UCSD-AML1 (cell line): ENCODE data around the gene PUS1.
"Not testable (repeated sequence)": the region's sequence is repeated elsewhere in the genome, so short reads cannot be mapped to it uniquely, and the experiment has no call there.

Source experiments
- DNase-seq: peaks from one replicate; lab custom pipeline; 2025; ENCODE audit not compliant: unreplicated experiment; lab: John Stamatoyannopoulos, UW

PUS1 gene

GRCh38 chr12:131934535-131934934, 5.5 kb downstream of the PUS1 start:
- no peak for DNase-seq

GRCh38 chr12:131938082-131938481, 9.0 kb downstream of the PUS1 start:
- no peak for DNase-seq

GRCh38 chr12:131939007-131939406, 9.9 kb downstream of the PUS1 start:
- no peak for DNase-seq

- no peak for DNase-seq
These were observed 11.1 kb downstream of the PUS1 start for GRCh38 chr12:131940141-131940547.

DNA sequence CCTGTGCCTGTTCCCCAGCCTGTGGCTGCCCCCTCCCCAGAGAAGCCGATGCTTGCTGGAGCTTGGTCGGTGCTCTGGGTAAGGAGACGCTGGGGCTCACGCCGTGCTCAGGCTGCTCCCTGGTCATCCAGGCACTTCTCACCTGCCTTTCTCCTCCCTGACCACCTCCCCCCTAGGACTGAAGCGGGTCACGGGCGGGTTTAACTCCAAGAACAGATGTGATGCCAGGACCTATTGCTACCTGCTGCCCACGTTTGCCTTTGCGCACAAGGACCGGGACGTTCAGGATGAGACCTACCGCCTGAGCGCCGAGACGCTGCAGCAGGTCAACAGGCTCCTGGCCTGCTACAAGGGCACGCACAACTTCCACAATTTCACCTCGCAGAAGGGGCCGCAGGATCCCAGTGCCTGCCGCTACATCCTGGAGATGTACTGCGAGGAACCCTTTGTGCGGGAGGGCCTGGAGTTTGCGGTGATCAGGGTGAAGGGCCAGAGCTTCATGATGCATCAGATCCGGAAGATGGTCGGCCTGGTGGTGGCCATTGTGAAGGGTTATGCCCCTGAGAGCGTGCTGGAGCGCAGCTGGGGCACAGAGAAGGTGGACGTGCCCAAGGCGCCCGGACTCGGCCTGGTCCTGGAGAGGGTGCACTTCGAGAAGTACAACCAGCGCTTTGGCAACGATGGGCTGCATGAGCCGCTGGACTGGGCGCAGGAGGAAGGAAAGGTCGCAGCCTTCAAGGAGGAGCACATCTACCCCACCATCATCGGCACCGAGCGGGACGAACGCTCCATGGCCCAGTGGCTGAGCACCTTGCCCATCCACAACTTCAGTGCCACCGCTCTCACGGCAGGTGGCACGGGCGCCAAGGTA, 12.3 kb downstream of the PUS1 start:
- no peak for DNase-seq

DNA sequence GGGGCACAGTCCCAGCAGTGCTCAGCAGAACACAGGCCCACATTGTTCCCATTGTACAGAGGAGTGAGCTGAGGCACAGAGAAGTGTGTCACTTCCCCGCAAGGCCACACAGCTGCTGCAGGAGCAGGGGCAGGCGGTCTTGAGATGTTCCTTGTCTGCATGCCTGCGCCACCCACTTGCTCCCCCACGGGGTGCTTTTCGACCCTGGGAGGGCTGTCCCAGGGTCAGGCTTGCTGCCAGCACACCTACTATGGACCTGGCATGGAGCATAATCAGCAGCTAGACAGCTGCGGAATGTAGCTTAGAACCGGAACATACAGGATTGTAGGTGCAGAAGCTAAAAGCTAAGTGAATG, 12.9 kb downstream of the PUS1 start:
- DNase-seq = no peak

- no peak for DNase-seq
These were observed 13.6 kb downstream of the PUS1 start for GRCh38 chr12:131942671-131943070.

- DNase-seq = no peak
These were observed 14.3 kb downstream of the PUS1 start for GRCh38 chr12:131943389-131943788.

GRCh38 chr12:131943876-131944275, 14.8 kb downstream of the PUS1 start:
- DNase-seq = no peak

GRCh38 chr12:131944601-131945251, 15.7 kb downstream of the PUS1 start:
- DNase-seq = no peak

DNA sequence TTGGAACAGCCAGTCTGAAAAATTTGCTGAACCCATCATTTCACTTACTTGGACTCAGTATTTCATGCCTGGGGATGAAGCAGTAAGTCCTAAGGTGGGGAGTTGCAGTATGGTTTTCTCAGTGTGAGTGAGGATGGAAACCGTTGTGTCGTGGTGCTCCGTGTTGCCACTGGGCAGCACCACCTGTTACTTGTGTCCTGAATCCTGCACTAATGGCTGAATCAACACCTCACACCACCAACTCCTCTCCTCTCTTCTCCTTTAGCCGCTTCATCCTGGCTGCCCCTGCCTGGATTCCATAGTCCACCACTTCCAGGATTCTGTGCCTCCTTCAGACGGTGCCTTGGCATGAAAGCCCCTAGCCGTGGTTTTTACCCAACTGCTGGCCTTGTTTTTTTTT, 17.7 kb downstream of the PUS1 start:
- no peak for DNase-seq

- DNase-seq = no peak
These were observed 18.5 kb downstream of the PUS1 start for GRCh38 chr12:131947482-131948027.

DNA sequence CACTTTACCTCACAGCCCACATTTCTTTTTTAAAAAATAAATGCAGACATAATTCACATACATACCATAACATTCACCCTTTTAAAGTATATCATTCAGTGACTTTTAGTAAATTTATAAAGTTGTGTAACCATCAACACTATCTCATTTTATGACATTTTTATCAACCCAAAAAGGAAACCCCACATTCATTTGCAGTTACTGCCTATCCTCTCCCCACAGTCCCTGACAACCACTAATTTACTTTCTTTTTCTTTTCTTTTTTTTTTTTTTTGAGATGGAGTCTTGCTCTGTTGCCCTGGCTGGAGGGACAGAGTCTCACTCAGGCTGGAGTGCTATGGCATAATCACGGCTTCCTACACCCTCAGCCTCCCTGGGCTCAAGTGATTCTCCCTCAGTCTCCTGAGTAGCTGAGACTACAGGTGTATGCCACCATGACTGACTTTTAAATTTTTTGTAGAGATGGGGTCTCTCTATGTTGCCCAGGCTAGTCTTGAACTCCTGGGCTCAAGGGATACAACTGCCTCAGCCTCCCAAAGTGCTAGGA, 19.2 kb downstream of the PUS1 start:
- no peak for DNase-seq

DNA sequence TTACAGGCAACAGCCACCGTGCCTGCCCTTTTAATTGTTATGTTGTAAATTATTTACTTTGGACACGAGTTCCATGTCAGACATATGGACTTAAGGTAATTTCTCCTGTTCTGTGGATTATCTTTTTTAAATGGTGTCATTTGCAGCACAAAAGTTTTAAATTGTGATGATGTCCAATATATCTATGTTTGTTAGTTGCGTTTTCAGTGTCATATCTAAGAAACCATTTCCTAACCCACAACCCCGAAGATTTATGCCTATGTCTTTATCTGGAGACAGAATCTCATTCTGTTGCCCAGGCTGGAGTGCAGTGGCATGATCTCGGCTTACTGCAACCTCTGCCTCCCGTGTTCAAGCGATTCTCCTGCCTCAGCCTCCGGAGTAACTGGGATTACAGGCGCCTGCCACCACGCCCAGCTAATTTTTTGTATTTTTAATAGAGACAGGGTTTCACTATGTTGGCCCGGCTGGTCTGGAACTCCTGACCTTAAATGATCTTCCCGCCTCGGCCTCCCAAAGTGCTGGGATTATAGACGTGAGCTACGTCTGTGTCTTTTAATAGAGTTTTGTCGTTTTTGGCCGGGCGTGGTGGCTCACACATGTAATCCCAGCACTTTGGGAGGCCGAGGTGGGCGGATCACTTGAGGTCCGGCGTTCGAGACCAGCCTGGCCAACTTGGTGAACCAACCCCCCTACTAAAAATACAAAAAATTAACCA, 19.8 kb downstream of the PUS1 start:
- DNase-seq = not testable (repeated sequence)

- peak; percentile 97 for DNase-seq
These were observed 20.5 kb downstream of the PUS1 start, which contains the start of gene EP400 for GRCh38 chr12:131949431-131950181. TSS of gene EP400 (plus strand) at chr12:131949942. CDS start at chr12:131960620, 10,678 bp downstream.

DNA sequence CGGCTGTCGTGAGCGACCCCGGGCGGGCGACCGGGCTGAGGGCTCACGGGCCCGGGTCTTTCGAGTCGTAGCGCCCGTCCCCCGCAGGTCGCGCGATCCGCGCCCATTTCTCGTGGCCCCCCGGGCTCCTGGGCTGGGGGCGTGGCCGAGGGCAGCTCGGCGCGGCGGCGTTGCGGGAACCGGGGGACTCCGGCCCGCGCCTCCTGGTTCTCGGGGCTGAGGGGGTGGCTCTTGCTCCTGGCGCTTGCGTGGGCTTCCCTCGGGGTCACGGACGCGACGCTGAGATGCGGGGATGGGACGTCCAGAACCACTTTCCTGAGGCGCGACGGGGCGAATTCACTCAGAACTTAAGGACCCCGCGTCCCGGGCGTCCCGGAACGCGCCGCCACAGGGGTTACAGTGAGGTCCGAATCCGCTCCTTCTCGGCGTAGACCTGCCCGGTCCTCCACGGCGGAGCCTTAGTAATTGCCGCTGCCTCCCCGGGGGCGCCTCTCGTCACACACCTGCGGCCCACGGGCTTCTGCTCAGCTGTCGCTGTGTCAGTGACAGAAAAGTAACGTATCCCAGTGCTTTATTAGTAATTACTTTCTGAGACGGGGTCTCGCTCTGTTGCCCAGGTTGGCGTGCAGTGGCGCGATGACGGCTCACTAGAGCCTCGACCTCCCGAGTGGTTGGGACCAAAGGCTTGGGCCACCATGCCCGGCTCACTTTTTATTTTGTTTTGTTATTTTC, 21.3 kb downstream of the PUS1 start:
- DNase-seq = peak; percentile 51

DNA sequence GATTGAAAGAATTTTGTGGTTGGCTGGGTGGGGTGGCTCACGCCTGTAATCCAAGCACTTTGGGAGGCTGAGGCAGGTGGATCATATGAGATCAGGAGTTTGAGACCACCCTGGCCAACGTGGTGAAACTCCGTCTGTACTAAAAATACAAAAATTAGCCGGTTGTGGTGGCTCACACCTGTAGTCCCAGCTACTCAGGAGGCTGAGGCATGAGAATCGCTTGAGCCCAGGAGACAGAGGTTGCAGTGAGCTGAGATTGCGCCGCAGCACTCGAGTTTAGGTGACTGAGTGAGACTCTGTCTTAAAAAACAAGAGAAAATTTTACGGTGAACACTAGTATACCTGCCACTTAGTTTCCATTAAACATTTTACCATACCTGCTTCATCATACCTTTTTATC, 24.7 kb downstream of the PUS1 start:
- DNase-seq = not testable (repeated sequence)

GRCh38 chr12:131954460-131954859, 25.4 kb downstream of the PUS1 start:
- not testable (repeated sequence) for DNase-seq

DNA sequence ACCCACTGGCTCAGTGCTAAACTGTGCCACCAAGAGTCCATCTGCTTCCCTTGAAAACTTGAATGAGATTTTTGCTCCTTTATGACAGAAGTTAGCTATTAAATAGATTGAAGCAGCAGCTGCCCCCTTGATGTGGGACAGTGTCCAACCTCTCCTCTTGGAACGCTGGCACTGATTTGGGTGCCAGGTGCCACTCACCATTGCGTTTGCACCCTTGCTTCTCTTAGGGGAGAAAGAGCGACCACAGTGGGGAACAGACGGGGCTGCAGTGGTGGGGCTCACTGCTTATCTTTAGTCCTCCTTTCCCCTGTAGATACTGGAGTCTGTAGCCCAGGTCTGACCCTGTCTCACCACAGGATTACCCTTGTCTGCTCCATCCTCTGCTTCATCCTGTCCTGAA, 30.0 kb downstream of the PUS1 start:
- DNase-seq = no peak
